HEK293 (cell line): ENCODE measurements around the gene GLB1L2.

Experiments used
- CTCF ChIA-PET: fragments of 350-600 bp; formaldehyde crosslinking; extraction: SDS; loops from one replicate; lab custom pipeline; 2021; ENCODE audit warnings: antibody characterized with exemption; lab: Yijun Ruan, JAX
- POLR2A ChIA-PET: fragments of 300-600 bp; formaldehyde crosslinking; extraction: SDS; loops from one replicate; lab custom pipeline; 2020; ENCODE audit warnings: antibody characterized with exemption, inconsistent platforms; lab: Yijun Ruan, JAX
- H3K27ac ChIP-seq: fragments of 200-500 bp; sonication (Bioruptor generic); 2 replicates; pipeline ENCODE4 v1.5.1; 2014; ENCODE audit warnings: low read depth, low read length, control low read depth, inconsistent platforms; ENCODE audit errors: extremely low read depth
- H3K36me3 ChIP-seq, 2 experiments: fragments of 200-500 bp in 1 of 2; sonication (Bioruptor generic) in 1 of 2; 1 replicate in 1 of 2; 2 replicates in 1 of 2; pipeline ENCODE4 v1.5.1; 2014 to 2017; ENCODE audit warnings: inconsistent platforms in 2 of 2, low read length in 2 of 2; ENCODE audit not compliant: control insufficient read depth in 2 of 2, insufficient read depth in 1 of 2
- H3K4me1 ChIP-seq: fragments of 200-500 bp; sonication (Bioruptor generic); 2 replicates; pipeline ENCODE4 v1.5.1; 2014; ENCODE audit warnings: mild to moderate bottlenecking, low read length, inconsistent platforms; ENCODE audit not compliant: control insufficient read depth, insufficient read depth
- H3K4me3 ChIP-seq: 2 replicates; pipeline ENCODE4 v1.5.1; 2011; ENCODE audit warnings: low read depth, mild to moderate bottlenecking, control low read depth, low read length, moderate library complexity
- H3K9me3 ChIP-seq: fragments of 200-500 bp; sonication (Bioruptor generic); 2 replicates; pipeline ENCODE4 v1.5.1; 2014; ENCODE audit warnings: low read depth, low read length, inconsistent platforms; ENCODE audit not compliant: control insufficient read depth, insufficient read depth
- CTCF ChIP-seq: fragments of 450-650 bp; formaldehyde crosslinking; IDR thresholded peaks from 2 replicates; pipeline ENCODE4 v1.5.1; 2016; ENCODE audit warnings: missing biosample characterization, missing genetic modification characterization
- HIC1 ChIP-seq: fragments of 450-650 bp; formaldehyde crosslinking; IDR thresholded peaks from 2 replicates; pipeline ENCODE4 v1.5.1; 2016; ENCODE audit warnings: missing biosample characterization, missing genetic modification characterization
- REST ChIP-seq: fragments of 450-650 bp; formaldehyde crosslinking; IDR thresholded peaks from 2 replicates; pipeline ENCODE4 v1.5.1; 2016; ENCODE audit warnings: missing biosample characterization, missing genetic modification characterization
- SP3 ChIP-seq: fragments of 450-650 bp; formaldehyde crosslinking; IDR thresholded peaks from 2 replicates; pipeline ENCODE4 v1.5.1; 2016; ENCODE audit warnings: missing biosample characterization, missing genetic modification characterization
- ZBTB44 ChIP-seq: fragments of 450-650 bp; IDR thresholded peaks from 2 replicates; pipeline ENCODE4 v1.5.1; 2018; ENCODE audit warnings: missing biosample characterization, mild to moderate bottlenecking, missing genetic modification characterization
- ZNF16 ChIP-seq: fragments of 450-650 bp; formaldehyde crosslinking; IDR thresholded peaks from 2 replicates; pipeline ENCODE4 v1.5.1; 2016; ENCODE audit warnings: low read depth, missing biosample characterization, missing genetic modification characterization
- ZNF174 ChIP-seq: fragments of 450-650 bp; formaldehyde crosslinking; IDR thresholded peaks from 2 replicates; pipeline ENCODE4 v1.5.0; 2017; ENCODE audit warnings: missing biosample characterization, mild to moderate bottlenecking, missing genetic modification characterization
- ZNF660 ChIP-seq: fragments of 450-650 bp; IDR thresholded peaks from 2 replicates; pipeline ENCODE4 v1.5.1; 2018; ENCODE audit warnings: missing biosample characterization, mild to moderate bottlenecking, missing genetic modification characterization

The GLB1L2 gene

GRCh38 chr11:134390706-134391569, 59.1 kb downstream of the GLB1L2 start (continued):
- no peak for TF ChIP-seq ZBTB44 (tag by site-specific recombination)

GRCh38 chr11:134391656-134392055, 59.9 kb downstream of the GLB1L2 start:
- Histone ChIP-seq H3K9me3 (no peaks in the 10 kb centered on the region), H3K36me3 (no peaks in the 10 kb centered on the region), H3K27ac (no peak overlapping the region), H3K4me1 (no peaks in the 10 kb centered on the region), H3K4me3 (no peak overlapping the region)
- POLR2A ChIA-PET: no interaction called here
- CTCF ChIA-PET: interaction anchor here (0.6 to 0.8 kb wide), 3 partner anchors 21 to 475 kb away, joined by 3 read pairs; no protein-coding TSS in a partner anchor
- no peak for TF ChIP-seq SP3 (tag by site-specific recombination)
- no peak for TF ChIP-seq HIC1 (tag by site-specific recombination)
- no peak for TF ChIP-seq ZNF174 (tag by site-specific recombination)

GRCh38 chr11:134392953-134393615, 61.3 kb downstream of the GLB1L2 start:
- no peaks in the 10 kb centered on the region for H3K9me3 ChIP-seq
- no peaks in the 10 kb centered on the region for H3K36me3 ChIP-seq
- POLR2A ChIA-PET: no interaction called here
- TF ChIP-seq REST (tag by site-specific recombination): peak; percentile 57
- TF ChIP-seq ZNF660 (tag by site-specific recombination): no peak
- TF ChIP-seq, all 188 proteins: peak for 1
- CTCF ChIA-PET: interaction anchor here (0.6 kb wide), 1 partner anchor 413 kb away, joined by 3 read pairs; no protein-coding TSS in a partner anchor
- no peak overlapping the region for H3K27ac ChIP-seq
- H3K4me1 ChIP-seq: no peaks in the 10 kb centered on the region
- H3K4me3 ChIP-seq: no peak overlapping the region

GRCh38 chr11:134393638-134394037, 61.9 kb downstream of the GLB1L2 start:
- Histone ChIP-seq H3K4me3 (no peak overlapping the region), H3K9me3 (no peaks in the 10 kb centered on the region), H3K4me1 (no peaks in the 10 kb centered on the region), H3K27ac (no peak overlapping the region), H3K36me3 (no peaks in the 10 kb centered on the region)
- ChIA-PET CTCF (no interaction called here), POLR2A (no interaction called here)
- TF ChIP-seq ZNF16 (tag by site-specific recombination): no peak
- no peak for TF ChIP-seq ZNF174 (tag by site-specific recombination)
- 0 out of 2 replicates have a peak, but pooled peaks have one; percentile 14 for TF ChIP-seq CTCF (tag by site-specific recombination)
